ENCODE results near the gene ARHGAP31. TPM values are rescaled to one million over a fixed set of nuclear protein-coding genes. Genes with fewer than 3 reads are reported as not detected.
A peak's percentile ranks its signal among the peaks of the same experiment; 100 is the strongest.

Gene ARHGAP31
- total and polyA plus RNA-seq, 10 of the 15 experiments (the other 5 are each of a cell fraction or from before 2014, with no cell fraction given) = 0.97 to 29.8 (median 10.3) TPM

- TF ChIP-seq SIN3A (IDR thresholded peaks at IDR 0.05; ENCODE audit: low read depth, low read length) (no peak), CHD2 (IDR thresholded peaks at IDR 0.05; ENCODE audit: borderline replicate concordance, low read depth, low read length) (no peak), TARDBP (IDR thresholded peaks at IDR 0.05; ENCODE audit: borderline replicate concordance) (no peak), TCF12 (IDR thresholded peaks at IDR 0.05; ENCODE audit: low read depth, low read length) (peak; percentile 67), REST (IDR thresholded peaks at IDR 0.05; ENCODE audit: low read depth, low read length) (no peak), BRCA1 (IDR thresholded peaks at IDR 0.05; ENCODE audit: low read depth, low read length) (no peak), IKZF2 (IDR thresholded peaks at IDR 0.05) (peak; percentile 92), MEF2A (IDR thresholded peaks at IDR 0.05; ENCODE audit: insufficient read depth, low read depth, low read length) (peak; percentile 57; the same call in 1 of the 2 replicates)
Measured at GRCh38 chr3:119395923-119396358, 101.8 kb downstream of the ARHGAP31 start (continued).

- intact Hi-C loops (cut with micrococcal nuclease; ENCODE audit: unreplicated experiment) = no loop called here
- CTCF ChIA-PET = interaction anchor here (0.5 to 3.1 kb wide), 5 partner anchors 45 to 284 kb away, joined by 3 to 10 read pairs (median 3); no protein-coding TSS in a partner anchor
Measured at GRCh38 chr3:119396870-119397269, 102.7 kb downstream of the ARHGAP31 start.

More at GRCh38 chr3:119396870-119397269, 102.7 kb downstream of the ARHGAP31 start:
- FAIRE-seq = no peak
- no peak overlapping the region for H3K4me3 ChIP-seq
- H3K79me2 ChIP-seq (ENCODE audit: control insufficient read depth, insufficient read depth, low read length) = no peaks in the 10 kb centered on the region; the same call in 1 of the 2 replicates
- in situ Hi-C loops (cut with MboI) = no loop called here
- no peaks in the 10 kb centered on the region for H3K27me3 ChIP-seq (replicated peaks in 1 of 2; ENCODE audit: control insufficient read depth in 2 of 2, insufficient read depth in 2 of 2, low read length in 1 of 2)
- SMC1A ChIA-PET (ENCODE audit: uncharacterized antibody, unreplicated experiment) = interaction anchor here (0.9 to 1.7 kb wide), 6 partner anchors 26 to 154 kb away, joined by 3 to 4 read pairs (median 4); no protein-coding TSS in a partner anchor
- peak overlapping the region; percentile 7; the same call in 1 of the 2 replicates for H3K4me2 ChIP-seq (ENCODE audit: control insufficient read depth, insufficient read depth)
- no peak for DNase-seq (ENCODE audit: low read depth, low spot score)
- 100% methylated on average over 2 of the region's 2 CpGs for WGBS (ENCODE audit: insufficient coverage, insufficient replicate concordance, low lambda C conversion rate, missing lambda C conversion rate)
- H2AFZ ChIP-seq (ENCODE audit: control insufficient read depth, low read depth, low read length) = no peak overlapping the region
- H3K27ac ChIP-seq (ENCODE audit: control insufficient read depth, insufficient read depth) = no peak overlapping the region
- peaks cover 44% of the 10 kb centered on the region for H3K4me1 ChIP-seq (ENCODE audit: control insufficient read depth, insufficient read depth, low read length)
- no peak for ATAC-seq
- POLR2A ChIA-PET = no interaction called here
- H3K9me3 ChIP-seq (replicated peaks; ENCODE audit: control insufficient read depth, insufficient read depth, low read length) = no peaks in the 10 kb centered on the region; the same call in 1 of the 3 replicates
- BruUV-seq (replicated peaks) = no TSS peak
- TF ChIP-seq, protein P1, sequence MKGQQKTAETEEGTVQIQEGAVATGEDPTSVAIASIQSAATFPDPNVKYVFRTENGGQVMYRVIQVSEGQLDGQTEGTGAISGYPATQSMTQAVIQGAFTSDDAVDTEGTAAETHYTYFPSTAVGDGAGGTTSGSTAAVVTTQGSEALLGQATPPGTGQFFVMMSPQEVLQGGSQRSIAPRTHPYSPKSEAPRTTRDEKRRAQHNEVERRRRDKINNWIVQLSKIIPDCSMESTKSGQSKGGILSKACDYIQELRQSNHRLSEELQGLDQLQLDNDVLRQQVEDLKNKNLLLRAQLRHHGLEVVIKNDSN (IDR thresholded peaks at IDR 0.05; ENCODE audit: borderline replicate concordance, extremely low read length, insufficient read depth, low read depth, low read length) = no peak
- TF ChIP-seq TCF7 (IDR thresholded peaks at IDR 0.05; ENCODE audit: borderline replicate concordance) (no peak), TAF1 (IDR thresholded peaks at IDR 0.05; ENCODE audit: borderline replicate concordance, low read depth, low read length) (no peak), NRF1 (conservative IDR thresholded peaks at IDR 0.05; ENCODE audit: low read depth, low read length) (no peak), ZNF207 (IDR thresholded peaks at IDR 0.05; ENCODE audit: borderline replicate concordance) (no peak)
- TF ChIP-seq, protein P2, sequence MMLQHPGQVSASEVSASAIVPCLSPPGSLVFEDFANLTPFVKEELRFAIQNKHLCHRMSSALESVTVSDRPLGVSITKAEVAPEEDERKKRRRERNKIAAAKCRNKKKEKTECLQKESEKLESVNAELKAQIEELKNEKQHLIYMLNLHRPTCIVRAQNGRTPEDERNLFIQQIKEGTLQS (IDR thresholded peaks at IDR 0.05; ENCODE audit: borderline replicate concordance, extremely low read depth, low read depth, low read length) = no peak
- H4K20me1 ChIP-seq (ENCODE audit: control insufficient read depth, insufficient read depth) = no peaks in the 10 kb centered on the region
- H3K36me3 ChIP-seq (ENCODE audit: control insufficient read depth in 2 of 2, insufficient read depth in 2 of 2, low read length in 1 of 2) = peaks cover 3 to 5% of the 10 kb centered on the region in 2 experiments
- no peak overlapping the region for H3K9ac ChIP-seq (ENCODE audit: control insufficient read depth, insufficient read depth, low read length)
- RAD21 ChIA-PET (ENCODE audit: unreplicated experiment) = interaction anchor here (1.1 to 2.4 kb wide), 2 partner anchors 24 to 105 kb away, joined by 3 to 6 read pairs; no protein-coding TSS in a partner anchor
